Measurements from ENCODE around the gene RPS27A.
"Not testable (repeated sequence)": the region's sequence is repeated elsewhere in the genome, so short reads cannot be mapped to it uniquely, and the experiment has no call there.

Gene RPS27A

DNA sequence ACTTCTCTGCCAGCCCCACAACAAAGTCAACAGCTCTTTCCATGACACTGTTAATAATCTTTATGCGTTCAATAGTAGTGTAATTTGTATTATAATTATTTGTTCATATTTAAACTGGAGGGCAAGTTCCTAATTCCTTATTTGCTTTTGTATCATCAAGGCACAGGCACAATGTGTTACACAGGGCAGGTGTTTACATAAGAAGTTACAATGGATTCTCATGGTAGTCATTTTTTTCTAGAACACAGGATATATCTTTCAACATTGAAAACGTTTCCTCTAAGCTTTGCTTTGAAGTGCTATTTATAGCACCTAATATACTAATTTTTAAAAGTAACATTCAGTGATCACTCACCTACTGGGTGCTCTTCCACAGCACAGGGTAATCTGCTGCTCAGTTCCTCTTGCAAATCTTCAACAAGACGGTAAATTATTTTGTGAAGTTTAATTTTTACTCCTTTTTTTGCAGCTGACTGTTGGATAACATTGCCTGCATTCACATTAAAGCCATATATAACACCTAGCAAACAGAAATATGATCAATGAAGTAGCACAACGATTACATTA lies 7.3 kb downstream of the RPS27A start:
- DNase-seq: no peak

DNA sequence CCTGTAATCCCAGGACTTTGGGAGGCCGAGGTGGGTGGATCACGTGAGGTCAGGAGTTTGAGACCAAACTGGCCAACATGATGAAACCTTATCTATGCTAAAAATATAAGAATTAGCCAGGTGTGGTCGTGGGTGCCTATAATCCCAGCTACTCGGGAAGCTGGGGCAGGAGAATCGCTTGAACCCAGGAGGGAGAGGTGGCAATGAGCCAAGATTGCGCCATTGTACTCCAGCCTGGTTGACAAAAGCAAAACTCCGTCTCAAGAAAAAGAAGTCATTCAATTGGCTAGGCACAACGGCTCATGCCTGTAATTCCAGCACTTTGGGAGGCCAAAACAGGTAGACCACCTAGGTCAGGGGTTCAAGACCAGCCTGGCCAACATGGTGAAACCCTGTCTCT lies 9.1 kb downstream of the RPS27A start:
- DNase-seq: not testable (repeated sequence)

DNA sequence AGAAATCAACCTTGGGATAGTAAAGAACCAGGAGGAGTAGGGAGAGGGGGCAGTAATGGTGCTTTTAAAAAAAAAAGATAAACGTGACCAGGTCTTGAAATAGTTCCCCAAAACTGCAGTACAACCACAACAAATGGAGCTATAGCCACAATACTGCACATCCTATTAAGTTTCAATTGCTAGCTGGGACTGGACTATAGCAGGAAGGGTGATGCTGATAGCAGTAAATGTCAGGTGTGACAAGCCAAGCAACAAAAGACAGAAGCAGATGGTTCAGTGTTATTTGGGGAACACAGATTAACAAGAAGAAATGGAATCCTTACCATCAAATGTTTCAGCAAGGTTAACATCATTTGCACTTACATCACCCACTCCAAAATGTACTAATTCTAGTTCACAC lies 10.1 kb downstream of the RPS27A start:
- no peak for DNase-seq

DNA sequence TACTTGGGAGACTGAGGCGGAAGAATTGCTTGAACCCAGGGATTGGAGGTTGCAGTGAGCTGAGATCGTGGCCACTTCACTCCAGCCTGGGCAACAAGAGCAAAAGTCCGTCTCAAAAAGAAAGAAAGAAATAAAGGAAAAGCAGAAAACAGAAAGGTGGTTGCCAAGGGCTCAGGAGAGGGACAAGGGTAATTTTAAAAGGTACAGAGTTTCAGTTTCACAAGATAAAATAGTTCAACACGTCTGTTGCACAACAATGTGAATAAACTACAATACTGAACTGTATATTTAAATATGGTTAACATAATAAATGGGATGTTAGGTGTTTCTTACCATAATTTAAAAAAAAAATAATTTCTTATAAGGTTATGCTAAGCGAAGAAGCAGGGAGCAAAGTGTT lies 12.9 kb downstream of the RPS27A start:
- DNase-seq: no peak

DNA sequence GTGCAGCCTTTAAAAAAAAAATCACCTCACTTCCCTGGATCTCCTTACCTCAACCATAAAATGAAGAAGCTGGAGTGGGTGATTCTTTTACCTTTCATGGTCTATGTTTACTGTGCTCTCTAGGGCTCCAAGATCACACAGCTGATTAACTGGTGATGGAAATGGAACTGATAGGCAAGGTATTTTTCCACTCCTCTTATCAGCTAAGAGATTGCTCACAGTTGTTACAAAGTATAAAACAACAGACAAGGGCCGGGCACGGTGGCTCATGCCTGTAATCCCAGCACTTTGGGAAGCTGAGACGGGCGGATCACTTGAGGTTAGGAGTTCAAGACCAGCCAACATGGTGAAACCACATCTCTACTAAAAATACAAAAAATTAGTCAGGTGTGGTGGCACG lies 14.5 kb downstream of the RPS27A start:
- no peak for DNase-seq

DNA sequence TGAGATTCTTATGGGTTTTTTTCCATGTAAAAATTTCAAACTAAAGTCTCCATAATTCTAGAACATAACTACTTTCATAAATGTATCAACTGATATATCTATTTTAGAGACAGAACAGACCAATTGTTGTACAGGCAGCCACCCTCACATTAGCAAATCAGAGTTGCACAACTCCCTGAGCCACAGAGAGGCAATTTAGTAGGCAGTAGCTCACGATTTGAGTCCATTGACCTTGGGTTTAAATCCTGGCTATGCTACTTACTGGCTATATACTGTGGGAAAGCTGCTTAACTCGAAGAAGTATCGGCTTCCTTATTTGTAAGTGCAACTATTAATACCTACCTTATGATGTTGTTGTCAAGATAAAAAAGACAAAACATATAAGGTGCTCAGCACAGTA lies 20.3 kb downstream of the RPS27A start:
- no peak for DNase-seq

DNA sequence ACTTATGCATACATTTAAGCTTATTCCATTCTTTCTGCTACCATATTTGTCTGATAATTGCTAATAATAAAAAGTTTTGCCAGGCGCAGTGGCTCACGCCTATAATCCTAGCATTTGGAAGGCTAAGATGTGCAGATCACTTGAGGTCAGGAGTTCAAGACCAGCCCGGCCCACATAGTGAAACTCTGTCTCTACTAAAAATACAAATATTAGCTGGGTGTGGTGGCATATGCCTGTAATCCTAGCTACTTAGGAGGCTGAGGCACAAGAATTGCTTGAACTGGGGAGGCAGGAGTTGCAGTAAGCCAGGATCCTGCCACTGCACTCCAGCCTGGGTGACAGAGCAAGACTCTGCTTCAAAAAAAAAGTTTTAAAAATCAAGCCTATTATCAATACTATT lies 27.1 kb downstream of the RPS27A start:
- not testable (repeated sequence) for DNase-seq

DNA sequence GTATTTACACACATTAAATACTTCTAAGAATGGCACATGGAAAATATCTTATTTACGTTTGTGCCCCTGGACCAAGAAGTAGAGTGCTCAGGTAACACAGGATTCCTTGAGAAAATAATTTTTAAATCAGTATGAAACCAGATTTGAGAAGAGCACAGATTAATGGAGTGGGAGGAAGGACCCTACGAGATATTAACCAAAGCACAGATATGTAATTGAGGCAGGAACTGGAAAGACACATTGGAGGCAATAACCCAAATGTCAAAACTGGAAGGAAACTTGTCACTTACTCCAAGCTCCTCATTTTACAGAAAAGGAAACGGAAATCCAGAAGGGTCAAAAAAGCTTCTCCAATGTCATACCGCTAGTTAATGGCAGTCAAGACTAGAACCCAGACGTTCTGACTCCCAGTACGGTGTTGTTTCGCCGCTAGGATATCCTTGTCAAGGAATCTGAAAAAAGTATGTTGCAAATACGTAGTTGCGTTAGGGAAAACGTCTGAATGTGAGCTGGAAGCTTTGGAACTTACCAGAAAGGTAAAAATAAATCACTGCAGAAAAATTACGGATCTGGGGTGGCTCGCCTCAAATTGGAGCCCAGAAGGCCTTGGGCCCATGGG lies 35.9 kb downstream of the RPS27A start:
- DNase-seq: no peak

DNA sequence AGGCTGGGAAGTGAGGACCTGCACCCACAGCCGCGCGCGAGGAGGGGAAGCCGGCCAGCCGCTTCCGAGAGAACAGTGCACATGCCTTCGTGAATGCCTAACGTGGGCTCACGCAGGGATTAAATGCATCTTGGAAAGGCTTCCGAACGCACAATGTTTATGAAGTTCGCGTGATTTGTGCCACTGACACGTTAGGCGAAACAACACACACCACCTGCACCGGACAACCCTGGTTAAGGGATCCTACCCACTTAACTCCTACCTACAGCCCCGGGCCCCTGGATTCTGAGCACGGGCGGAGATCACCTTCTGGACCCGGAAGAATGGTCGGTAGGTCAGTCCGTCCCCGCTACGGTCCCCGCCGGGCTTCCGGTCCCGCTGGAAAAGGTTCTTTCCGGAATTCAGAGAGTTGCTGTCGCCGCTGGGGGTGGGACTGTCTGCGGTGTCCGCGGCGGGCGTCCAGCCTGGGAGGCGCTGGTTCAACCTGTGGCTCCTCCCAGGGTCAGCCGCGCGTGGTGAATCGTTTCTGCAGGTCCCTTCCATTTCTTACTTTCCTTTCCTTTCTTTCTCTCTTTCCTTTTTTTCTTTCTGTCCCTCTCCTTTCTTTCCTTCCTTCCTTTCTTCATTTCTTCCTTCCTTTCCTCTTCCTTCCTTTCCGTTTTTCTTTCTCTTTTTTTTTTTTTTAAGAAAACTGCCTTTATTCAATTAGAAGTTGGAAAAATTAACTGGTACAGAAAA lies 36.6 kb downstream of the RPS27A start, which contains the start of gene MTIF2:
Gene MTIF2 (minus strand): TSS at position 325 of the 738 bp plus-strand sequence. CDS start 5,373 bp downstream, outside the sequence.
- peak; percentile 95 for DNase-seq

DNA sequence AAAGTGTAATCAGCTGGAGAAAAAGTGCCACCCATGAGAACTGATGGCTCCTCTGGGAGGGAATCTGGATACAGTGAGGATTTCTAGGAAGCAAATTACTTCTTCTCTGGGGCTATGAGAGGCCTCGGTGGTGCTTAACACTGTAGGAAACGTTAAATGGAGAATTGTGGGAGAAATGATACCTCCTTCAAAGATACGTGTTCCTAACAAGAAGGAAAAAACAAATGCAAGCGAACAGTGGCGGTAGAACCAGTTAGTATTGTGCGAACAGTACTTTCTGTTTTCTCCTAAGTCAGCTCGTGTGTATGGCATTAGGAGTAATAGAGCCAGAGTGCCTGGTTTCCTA lies 37.1 kb downstream of the RPS27A start:
- no peak for DNase-seq

DNA sequence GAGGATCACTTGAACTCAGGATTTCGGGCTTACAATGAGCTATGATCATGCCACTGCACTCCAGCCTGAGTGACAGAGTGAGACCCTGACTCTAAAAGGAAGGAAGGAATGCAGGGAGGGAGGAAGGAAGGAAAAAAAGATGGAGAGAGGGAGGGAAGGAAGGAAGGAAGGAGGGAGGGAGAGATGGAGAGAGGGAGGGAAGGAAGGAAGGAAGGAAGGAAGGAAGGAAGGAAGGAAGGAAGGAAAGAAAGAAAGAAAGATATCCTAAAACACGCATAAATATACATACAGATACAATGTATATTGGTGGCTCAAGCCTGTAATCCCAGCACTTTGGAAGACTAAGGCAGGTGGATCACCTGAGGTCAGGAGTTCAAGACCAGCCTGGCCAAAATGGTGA lies 41.9 kb downstream of the RPS27A start:
- not testable (repeated sequence) for DNase-seq

DNA sequence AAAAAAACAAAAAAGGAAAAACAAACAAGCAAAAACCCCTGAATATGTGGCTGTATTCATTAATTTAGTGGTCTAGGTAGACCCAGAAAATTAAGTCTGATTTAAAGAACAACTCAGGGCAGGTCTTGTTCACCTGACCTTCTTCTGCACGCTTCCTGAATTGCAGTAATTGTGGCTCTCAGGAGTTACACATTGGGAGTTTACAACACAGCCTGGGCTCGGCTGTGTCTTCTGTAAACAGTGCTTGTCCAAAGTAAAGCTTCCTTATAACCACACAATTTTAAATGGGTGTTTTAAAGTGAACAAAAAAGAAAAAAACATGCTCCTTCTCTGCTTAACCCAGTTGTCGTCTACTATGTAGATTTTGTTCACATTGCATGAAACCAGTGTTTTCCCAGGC lies 44.8 kb downstream of the RPS27A start:
- DNase-seq: no peak

DNA sequence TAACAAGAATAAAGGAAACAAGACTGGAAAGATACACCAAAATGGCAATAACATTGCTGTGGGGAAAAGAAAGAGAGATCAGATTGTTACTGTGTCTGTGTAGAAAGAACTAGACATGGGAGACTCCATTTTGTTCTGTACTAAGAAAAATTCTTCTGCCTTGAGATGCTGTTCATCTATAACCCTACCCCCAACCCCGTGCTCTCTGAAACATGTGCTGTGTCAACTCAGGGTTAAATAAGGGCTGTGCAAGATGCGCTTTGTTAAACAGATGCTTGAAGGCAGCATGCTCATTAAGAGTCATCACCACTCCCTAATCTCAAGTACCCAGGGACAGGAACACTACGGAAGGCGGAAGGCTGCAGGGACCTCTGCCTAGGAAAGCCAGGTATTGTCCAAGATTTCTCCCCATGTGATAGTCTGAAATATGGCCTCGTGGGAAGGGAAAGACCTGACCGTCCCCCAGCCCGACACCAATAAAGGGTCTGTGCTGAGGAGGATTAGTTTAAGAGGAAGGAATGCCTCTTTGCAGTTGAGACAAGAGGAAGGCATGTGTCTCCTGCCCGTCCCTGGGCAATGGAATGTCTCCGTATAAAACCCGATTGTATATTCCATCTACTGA lies 46.8 kb downstream of the RPS27A start:
- DNase-seq: not testable (repeated sequence)

DNA sequence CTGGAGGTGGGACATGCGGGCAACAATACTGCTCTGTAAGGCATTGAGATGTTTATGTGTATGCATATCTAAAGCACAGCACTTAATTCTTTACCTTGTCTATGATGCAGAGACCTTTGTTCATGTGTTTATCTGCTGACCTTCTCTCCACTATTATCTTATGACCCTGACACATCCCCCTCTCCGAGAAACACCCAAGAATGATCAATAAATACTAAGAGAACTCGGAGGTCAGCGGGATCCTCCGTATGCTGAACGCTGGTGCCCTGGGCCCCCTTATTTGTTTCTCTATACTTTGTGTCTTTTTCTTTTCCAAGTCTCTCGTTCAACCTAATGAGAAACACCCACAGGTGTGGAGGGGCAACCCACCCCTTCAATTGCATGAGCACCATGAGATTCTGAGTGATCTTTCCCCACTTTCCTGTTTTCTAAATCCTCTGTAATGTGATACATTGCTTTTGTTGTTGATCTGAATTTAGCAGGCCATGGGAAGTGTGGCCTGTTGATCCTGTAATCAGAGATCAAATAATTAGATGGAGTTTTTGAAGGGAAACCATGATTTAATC lies 47.5 kb downstream of the RPS27A start:
- not testable (repeated sequence) for DNase-seq

DNA sequence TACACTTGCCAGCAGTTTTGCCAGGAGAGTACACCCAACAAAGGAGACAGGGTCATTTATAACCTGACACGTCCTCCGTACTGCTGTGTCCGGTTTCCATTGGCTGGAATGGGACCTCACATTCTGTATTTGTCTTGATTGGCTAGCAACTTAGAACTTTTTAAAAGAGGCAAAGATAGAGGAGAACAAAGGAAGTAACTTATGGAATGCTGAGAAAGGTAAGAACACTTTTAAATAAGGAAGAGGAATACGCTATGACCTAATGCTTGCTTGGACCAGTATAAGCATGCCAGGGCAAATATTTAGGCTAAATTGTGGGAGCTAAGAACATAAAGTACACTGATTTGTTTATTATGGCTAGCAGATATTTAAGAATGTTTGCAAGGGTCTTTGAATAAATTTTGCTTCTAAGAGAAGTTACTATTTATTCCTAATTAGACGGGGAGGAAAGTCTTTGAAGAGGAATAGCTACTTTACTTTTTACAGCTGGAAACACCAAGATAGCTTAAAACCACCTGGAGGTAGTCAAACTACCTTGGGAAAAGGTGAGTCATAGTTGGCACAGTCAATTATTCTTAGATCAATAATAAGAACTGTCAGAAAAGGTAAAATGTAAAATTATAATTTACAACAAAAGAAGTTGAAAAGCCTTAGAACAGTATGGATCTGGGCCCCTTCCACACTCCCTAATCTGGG lies 48.5 kb downstream of the RPS27A start:
- DNase-seq: not testable (repeated sequence)

DNA sequence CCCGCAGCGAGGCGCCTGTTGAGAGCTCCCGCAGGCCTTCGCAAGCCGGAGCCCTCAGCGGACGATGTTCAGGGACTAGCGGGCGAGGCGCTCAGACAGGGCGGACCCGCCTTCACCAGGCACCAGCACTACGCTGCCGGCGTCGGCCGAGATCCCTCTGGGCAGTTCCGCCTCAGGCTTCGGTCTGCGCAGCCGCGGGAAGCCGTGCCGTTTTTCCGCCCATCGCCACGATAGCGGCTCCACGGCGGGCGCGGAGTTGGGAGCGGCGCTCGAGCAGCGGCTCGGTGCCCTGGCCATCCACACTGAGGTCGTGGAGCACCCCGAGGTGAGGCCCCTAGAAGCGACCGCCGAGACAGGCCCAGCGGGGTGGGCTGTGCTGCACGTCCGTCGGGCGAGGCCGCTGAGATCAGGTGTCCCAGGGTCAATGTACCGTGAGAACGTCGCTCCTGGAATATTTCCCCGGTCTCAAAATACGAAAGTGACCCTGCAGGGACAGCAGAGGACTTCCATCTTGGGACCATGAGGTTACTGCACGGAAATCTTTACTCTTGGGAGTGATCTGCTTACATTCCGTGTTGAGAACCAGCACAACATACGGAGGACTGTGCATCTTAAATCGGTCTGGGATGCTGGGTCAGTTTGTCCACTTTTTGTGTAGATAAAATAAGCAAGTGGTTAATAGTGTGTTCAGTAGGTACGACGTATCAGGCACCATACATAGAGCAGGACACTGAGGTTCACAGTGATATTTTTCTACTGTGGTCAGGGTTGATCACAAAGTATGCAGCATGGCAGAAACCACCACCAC lies 49.8 kb downstream of the RPS27A start:
- DNase-seq: peak; percentile 64

DNA sequence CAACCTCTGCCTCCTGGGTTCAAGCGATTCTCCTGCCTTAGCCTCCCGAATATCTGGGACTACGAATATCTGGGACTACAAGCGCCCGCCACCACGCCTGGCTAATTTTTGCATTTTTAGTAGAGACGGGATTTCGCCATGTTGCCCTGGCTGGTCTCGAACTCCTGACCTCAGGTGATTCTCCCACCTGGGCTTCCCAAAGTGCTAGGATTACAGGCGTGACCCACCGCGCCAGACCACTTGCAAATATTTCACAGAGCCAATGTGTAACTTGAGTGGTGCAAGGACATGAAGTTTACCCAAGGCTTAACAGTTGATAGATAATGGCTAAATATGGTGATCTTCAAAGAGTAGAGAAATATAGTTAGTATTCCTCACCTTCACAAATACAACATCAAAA lies 50.6 kb downstream of the RPS27A start:
- DNase-seq: no peak

Measured in COR-L47 (cell line).